ENCODE measurements around the gene UXT. TPM values are rescaled to one million over a fixed set of nuclear protein-coding genes. Genes with fewer than 3 reads are reported as not detected.
A peak's percentile ranks its signal among the peaks of the same experiment; 100 is the strongest.

UXT gene
- total and polyA plus RNA-seq, 9 of the 15 experiments (the other 6 are each of a cell fraction or from before 2014, with no cell fraction given) = 141 to 300 (median 204) TPM

DNA sequence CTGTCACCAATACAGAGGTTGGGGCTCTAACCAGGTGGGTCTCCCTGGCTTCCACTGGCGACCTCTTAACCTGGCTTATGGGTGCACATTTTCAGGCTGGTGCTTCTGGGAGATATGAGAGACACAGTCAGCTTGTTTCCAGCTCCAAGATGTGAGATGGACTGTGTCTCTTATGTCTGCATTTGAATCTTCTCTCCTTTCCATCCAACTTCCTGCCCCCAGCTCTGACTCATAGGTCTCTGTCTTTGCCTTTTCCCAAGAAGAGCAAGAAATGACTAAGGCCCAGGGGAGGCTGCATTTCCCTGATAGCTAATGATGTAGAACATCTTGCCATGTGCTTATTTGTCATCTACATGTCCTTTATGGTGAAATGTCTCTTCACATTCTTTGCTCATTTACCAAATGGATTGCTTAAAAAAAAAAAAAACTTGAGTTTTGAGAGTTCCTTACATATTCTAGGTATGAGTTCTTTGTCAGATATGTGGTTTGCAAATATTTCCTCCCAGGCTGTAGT, 3.2 kb upstream of the UXT start (continued):
- TF ChIP-seq, protein P1, sequence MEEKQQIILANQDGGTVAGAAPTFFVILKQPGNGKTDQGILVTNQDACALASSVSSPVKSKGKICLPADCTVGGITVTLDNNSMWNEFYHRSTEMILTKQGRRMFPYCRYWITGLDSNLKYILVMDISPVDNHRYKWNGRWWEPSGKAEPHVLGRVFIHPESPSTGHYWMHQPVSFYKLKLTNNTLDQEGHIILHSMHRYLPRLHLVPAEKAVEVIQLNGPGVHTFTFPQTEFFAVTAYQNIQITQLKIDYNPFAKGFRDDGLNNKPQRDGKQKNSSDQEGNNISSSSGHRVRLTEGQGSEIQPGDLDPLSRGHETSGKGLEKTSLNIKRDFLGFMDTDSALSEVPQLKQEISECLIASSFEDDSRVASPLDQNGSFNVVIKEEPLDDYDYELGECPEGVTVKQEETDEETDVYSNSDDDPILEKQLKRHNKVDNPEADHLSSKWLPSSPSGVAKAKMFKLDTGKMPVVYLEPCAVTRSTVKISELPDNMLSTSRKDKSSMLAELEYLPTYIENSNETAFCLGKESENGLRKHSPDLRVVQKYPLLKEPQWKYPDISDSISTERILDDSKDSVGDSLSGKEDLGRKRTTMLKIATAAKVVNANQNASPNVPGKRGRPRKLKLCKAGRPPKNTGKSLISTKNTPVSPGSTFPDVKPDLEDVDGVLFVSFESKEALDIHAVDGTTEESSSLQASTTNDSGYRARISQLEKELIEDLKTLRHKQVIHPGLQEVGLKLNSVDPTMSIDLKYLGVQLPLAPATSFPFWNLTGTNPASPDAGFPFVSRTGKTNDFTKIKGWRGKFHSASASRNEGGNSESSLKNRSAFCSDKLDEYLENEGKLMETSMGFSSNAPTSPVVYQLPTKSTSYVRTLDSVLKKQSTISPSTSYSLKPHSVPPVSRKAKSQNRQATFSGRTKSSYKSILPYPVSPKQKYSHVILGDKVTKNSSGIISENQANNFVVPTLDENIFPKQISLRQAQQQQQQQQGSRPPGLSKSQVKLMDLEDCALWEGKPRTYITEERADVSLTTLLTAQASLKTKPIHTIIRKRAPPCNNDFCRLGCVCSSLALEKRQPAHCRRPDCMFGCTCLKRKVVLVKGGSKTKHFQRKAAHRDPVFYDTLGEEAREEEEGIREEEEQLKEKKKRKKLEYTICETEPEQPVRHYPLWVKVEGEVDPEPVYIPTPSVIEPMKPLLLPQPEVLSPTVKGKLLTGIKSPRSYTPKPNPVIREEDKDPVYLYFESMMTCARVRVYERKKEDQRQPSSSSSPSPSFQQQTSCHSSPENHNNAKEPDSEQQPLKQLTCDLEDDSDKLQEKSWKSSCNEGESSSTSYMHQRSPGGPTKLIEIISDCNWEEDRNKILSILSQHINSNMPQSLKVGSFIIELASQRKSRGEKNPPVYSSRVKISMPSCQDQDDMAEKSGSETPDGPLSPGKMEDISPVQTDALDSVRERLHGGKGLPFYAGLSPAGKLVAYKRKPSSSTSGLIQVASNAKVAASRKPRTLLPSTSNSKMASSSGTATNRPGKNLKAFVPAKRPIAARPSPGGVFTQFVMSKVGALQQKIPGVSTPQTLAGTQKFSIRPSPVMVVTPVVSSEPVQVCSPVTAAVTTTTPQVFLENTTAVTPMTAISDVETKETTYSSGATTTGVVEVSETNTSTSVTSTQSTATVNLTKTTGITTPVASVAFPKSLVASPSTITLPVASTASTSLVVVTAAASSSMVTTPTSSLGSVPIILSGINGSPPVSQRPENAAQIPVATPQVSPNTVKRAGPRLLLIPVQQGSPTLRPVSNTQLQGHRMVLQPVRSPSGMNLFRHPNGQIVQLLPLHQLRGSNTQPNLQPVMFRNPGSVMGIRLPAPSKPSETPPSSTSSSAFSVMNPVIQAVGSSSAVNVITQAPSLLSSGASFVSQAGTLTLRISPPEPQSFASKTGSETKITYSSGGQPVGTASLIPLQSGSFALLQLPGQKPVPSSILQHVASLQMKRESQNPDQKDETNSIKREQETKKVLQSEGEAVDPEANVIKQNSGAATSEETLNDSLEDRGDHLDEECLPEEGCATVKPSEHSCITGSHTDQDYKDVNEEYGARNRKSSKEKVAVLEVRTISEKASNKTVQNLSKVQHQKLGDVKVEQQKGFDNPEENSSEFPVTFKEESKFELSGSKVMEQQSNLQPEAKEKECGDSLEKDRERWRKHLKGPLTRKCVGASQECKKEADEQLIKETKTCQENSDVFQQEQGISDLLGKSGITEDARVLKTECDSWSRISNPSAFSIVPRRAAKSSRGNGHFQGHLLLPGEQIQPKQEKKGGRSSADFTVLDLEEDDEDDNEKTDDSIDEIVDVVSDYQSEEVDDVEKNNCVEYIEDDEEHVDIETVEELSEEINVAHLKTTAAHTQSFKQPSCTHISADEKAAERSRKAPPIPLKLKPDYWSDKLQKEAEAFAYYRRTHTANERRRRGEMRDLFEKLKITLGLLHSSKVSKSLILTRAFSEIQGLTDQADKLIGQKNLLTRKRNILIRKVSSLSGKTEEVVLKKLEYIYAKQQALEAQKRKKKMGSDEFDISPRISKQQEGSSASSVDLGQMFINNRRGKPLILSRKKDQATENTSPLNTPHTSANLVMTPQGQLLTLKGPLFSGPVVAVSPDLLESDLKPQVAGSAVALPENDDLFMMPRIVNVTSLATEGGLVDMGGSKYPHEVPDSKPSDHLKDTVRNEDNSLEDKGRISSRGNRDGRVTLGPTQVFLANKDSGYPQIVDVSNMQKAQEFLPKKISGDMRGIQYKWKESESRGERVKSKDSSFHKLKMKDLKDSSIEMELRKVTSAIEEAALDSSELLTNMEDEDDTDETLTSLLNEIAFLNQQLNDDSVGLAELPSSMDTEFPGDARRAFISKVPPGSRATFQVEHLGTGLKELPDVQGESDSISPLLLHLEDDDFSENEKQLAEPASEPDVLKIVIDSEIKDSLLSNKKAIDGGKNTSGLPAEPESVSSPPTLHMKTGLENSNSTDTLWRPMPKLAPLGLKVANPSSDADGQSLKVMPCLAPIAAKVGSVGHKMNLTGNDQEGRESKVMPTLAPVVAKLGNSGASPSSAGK (IDR thresholded peaks at IDR 0.05) = peak; percentile 73
- TF ChIP-seq JUND (IDR thresholded peaks at IDR 0.05; ENCODE audit: borderline replicate concordance, low read depth, low read length) (peak; percentile 97), JUND (tag; IDR thresholded peaks at IDR 0.05; ENCODE audit: borderline replicate concordance, low read depth, low read length) (peak; percentile 94), LEF1 (IDR thresholded peaks at IDR 0.05) (peak; percentile 63), CBFA2T2 (conservative IDR thresholded peaks at IDR 0.05) (peak; percentile 87), U2AF1 (optimal IDR thresholded peaks at IDR 0.05; ENCODE audit: low read depth, low read length) (no peak), MTA3 (IDR thresholded peaks at IDR 0.05; ENCODE audit: borderline replicate concordance) (0 out of 2 replicates have a peak, but pooled peaks have one; percentile 41)
